Embryonic facial prominence (tissue), 1 donor: ENCODE data around the gene SCN4A.
"Not testable (repeated sequence)": the region's sequence is repeated elsewhere in the genome, so short reads cannot be mapped to it uniquely, and the experiment has no call there.

ENCODE experiments used
- DNase-seq: peaks from one replicate; pipeline ENCODE4 v3.0.0-alpha.2; 2016; ENCODE audit errors: extremely low spot score

The SCN4A gene

GRCh38 chr17:63916566-63917185, 56.0 kb downstream of the SCN4A start:
- no peak for DNase-seq

GRCh38 chr17:63915753-63916152, 57.0 kb downstream of the SCN4A start:
- not testable (repeated sequence) for DNase-seq

- DNase-seq, result no peak
Observed at GRCh38 chr17:63914471-63914870, 58.2 kb downstream of the SCN4A start.

- DNase-seq, result no peak
Observed at GRCh38 chr17:63911657-63912100, 61.0 kb downstream of the SCN4A start.

- DNase-seq, result no peak
Observed at GRCh38 chr17:63911041-63911635, 61.6 kb downstream of the SCN4A start, which contains the start of gene CSHL1. TSS of gene CSHL1 (minus strand) at chr17:63911258. CDS start at chr17:63911196, 62 bp downstream.

- no peak for DNase-seq
Observed at GRCh38 chr17:63910096-63910495, 62.6 kb downstream of the SCN4A start.

GRCh38 chr17:63909586-63909985, 63.1 kb downstream of the SCN4A start:
- not testable (repeated sequence) for DNase-seq

GRCh38 chr17:63907161-63907778, 65.4 kb downstream of the SCN4A start:
- not testable (repeated sequence) for DNase-seq

GRCh38 chr17:63904796-63905195, 67.9 kb downstream of the SCN4A start:
- DNase-seq, result not testable (repeated sequence)

- DNase-seq, result not testable (repeated sequence)
Observed at GRCh38 chr17:63903787-63904201, 68.9 kb downstream of the SCN4A start.

GRCh38 chr17:63901971-63902370, 70.7 kb downstream of the SCN4A start:
- not testable (repeated sequence) for DNase-seq

GRCh38 chr17:63898899-63899798, 73.6 kb downstream of the SCN4A start:
- not testable (repeated sequence) for DNase-seq

GRCh38 chr17:63896524-63897354, 76.0 kb downstream of the SCN4A start, which contains the start of gene CSH1:
TSS of gene CSH1 (minus strand) at chr17:63896574. CDS start at chr17:63896511, 63 bp downstream.
- not testable (repeated sequence) for DNase-seq

- not testable (repeated sequence) for DNase-seq
Observed at GRCh38 chr17:63894821-63895220, 77.9 kb downstream of the SCN4A start.

GRCh38 chr17:63894021-63894420, 78.7 kb downstream of the SCN4A start:
- DNase-seq, result not testable (repeated sequence)

- not testable (repeated sequence) for DNase-seq
Observed at GRCh38 chr17:63892316-63893037, 80.2 kb downstream of the SCN4A start.

- DNase-seq, result not testable (repeated sequence)
Observed at GRCh38 chr17:63889026-63889848, 83.5 kb downstream of the SCN4A start.
